Choroid plexus epithelial cell (primary cell): Measurements from ENCODE around the gene AGXT.

Source experiments
- DNase-seq: peaks from one replicate; pipeline ENCODE4 v3.0.0-alpha.2; 2010; ENCODE audit warnings: low read depth
- H3K4me3 ChIP-seq: 2 replicates; pipeline ENCODE4 v1.5.1; 2011; ENCODE audit warnings: low read depth, mild to moderate bottlenecking, control low read depth, low read length, moderate library complexity
- TF ChIP-seq, protein P1 (sequence below): conservative IDR thresholded peaks from 2 replicates; pipeline ENCODE4 v1.5.1; 2011; ENCODE audit warnings: low read depth, mild to moderate bottlenecking, control low read depth, inconsistent platforms, low read length, moderate library complexity

The AGXT gene

DNA sequence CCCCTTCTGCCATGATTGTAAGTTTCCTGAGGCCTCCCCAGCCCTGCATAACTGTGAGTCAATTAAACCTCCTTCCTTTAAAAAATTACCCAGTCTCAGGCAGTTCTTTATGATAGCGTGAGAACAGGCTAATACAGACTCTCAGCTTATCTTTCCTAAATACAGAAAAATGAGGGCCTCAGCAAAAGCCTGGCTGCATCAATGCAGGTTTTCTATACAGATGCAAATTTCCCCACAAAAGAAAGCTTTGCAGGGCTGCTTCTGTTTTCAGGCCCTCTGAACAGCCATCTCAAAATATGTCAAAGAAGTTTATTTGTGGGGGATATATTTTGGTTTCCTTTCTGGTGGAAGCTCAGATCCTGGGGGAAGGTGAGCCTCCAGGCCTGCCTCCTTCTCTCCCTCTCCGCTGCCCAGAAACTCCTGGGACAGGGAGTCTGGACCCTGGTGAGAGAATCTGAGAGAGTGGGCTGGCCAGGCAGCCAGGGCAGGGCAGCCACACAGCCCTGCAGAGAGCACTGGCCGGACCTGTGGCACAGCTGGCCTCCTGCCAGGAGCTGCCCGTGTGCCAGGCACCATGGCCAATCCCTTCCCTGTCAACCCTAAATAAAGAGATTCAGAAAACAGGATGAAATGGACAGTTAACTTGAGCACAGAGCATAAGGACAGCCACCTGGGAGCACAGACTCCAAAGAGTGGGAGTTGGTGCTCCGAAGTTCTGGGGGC lies 21.6 kb upstream of the AGXT start:
- H3K4me3 ChIP-seq = no peak overlapping the region
- no peak for DNase-seq
- TF ChIP-seq, protein P1, sequence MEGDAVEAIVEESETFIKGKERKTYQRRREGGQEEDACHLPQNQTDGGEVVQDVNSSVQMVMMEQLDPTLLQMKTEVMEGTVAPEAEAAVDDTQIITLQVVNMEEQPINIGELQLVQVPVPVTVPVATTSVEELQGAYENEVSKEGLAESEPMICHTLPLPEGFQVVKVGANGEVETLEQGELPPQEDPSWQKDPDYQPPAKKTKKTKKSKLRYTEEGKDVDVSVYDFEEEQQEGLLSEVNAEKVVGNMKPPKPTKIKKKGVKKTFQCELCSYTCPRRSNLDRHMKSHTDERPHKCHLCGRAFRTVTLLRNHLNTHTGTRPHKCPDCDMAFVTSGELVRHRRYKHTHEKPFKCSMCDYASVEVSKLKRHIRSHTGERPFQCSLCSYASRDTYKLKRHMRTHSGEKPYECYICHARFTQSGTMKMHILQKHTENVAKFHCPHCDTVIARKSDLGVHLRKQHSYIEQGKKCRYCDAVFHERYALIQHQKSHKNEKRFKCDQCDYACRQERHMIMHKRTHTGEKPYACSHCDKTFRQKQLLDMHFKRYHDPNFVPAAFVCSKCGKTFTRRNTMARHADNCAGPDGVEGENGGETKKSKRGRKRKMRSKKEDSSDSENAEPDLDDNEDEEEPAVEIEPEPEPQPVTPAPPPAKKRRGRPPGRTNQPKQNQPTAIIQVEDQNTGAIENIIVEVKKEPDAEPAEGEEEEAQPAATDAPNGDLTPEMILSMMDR = no peak

DNA sequence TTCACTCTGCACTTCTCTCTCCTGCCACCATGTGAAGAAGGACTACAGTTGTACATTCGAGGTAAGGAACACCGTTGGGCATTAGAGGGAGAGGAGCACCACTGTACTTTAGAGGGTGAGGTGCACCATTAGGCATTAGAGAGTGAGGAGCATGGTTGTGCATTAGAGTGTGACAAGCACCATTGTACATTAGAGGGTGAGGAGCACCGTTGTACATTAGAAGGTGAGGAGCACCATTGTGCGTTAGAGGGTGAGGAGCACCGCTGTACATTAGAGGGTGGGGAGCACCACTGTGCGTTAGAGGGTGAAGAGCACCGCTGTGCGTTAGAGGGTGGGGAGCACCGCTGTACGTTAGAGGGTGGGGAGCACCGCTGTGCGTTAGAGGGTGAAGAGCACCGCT lies 20.8 kb upstream of the AGXT start:
- no peak overlapping the region for H3K4me3 ChIP-seq
- DNase-seq = no peak
- TF ChIP-seq, protein P1 = no peak

DNA sequence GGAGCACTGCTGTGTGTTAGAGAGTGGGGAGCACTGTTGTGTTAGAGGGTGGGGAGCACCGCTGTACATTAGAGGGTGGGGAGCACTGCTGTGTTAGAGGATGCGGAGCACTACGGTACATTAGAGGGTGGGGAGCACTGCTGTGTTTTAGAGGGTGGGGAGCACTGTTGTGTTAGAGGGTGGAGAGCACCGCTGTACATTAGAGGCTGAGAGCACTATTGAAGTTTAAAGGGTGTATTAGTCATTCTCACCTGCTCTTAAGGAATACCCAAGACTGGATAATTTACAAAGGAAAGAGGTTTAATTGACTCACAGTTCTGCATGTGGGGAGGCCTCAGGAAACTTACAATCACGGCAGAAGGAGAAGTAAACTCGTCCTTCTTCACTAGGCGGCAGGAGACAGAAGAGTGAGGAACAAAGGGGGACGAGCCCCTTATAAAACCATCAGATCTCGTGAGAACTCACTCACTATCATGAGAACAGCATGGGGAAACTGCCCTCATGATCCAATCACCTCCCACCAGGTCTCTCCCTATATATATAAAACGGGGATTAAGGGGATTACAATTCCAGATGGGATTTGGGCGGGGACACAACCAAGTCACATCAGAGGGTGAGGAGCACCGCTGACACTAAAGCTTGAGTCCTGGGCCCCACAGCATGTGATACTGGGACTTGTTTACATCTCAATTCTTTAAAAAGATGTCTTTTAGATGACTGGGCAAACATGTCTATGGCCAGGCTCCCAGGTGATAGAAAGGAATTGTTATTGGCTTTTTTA lies 19.5 kb upstream of the AGXT start:
- TF ChIP-seq, protein P1 = no peak
- H3K4me3 ChIP-seq = no peak overlapping the region
- no peak for DNase-seq

DNA sequence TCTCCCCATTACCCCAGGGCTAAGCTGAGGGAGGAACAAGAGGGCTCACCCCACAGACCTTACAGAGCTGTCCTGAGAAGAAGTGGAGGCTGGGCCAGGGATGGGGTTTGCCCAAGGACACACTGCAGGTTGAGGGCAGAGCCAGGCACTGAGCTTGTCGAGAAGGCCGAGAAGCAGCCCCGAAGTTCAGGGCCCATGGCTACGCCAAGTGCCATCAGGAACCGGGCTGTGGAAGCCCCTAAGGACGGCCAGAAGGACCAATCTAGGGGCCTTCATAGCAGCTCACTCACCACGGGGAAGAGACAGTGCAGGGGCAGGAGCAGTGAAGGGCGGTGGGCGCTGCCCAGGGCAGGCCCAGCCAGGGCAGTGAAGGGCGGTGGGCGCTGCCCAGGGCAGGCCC lies 18.6 kb upstream of the AGXT start:
- DNase-seq = no peak
- TF ChIP-seq, protein P1 = no peak
- H3K4me3 ChIP-seq = no peak overlapping the region

DNA sequence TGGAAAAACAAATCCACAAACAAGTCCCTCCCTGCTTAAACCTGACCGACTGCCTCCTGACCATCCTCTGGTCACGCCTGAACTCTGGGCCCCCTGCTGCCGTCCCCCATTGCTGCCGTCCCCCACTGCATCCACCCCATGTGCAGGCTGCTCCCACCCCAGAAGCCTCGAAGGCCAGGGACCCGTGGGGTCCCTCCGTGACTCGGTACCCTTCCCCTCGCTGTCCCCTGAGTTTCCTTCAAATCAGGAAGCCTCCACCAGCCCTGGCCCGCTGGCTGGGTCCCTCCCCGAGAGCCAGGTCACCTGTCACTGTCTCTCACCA lies 17.9 kb upstream of the AGXT start:
- no peak overlapping the region for H3K4me3 ChIP-seq
- no peak for DNase-seq
- TF ChIP-seq, protein P1 = no peak

DNA sequence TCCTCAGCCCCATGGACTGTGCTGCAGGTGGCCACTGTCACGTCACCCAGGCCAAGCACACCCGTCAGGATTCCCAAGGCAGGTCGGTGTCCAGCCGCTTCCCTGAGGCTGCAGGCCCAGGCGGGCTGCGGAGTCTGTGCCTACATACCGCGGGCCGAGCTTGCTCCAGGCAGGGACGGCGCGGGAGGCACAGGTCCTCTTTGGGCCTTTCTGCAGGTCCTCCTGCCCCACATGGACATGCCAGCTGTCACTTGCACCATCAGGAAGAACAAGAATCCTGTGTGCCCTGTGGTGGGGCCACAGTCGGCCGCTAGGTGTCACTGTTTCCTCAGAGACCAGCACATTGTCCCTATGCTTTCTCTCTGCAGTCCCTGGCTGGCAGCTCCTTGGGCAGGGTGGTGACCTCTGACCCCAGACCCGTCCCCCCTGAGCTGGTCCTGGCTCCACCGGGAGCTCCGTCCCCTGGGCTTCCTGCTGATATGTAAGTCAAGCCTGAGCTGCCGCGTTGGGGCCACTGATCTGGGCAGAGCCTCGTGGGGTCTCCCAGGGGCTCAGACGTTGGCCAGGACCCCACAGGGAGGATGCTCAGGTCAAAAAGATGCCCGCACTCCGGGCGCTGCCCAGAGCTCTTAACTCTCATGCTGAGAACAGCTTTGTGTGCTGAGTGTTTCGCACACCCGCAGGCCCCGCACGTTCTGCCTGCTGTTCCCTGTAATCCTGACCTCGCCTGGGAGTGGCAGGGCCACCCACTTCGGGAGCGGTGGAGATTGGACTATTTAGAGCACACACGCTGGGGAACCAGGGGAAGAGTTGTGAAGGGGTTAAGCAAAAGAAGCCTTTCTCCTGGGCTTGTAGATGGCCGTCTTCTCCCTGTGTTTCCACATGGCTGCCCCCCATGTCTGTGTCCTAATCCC lies 17.3 kb upstream of the AGXT start:
- H3K4me3 ChIP-seq = no peak overlapping the region
- TF ChIP-seq, protein P1 = peak; percentile 97
- DNase-seq = peak; percentile 83
